ENCODE measurements around the gene FCAR.
"Not testable (repeated sequence)": the region's sequence is repeated elsewhere in the genome, so short reads cannot be mapped to it uniquely, and the experiment has no call there.

FCAR gene

DNA sequence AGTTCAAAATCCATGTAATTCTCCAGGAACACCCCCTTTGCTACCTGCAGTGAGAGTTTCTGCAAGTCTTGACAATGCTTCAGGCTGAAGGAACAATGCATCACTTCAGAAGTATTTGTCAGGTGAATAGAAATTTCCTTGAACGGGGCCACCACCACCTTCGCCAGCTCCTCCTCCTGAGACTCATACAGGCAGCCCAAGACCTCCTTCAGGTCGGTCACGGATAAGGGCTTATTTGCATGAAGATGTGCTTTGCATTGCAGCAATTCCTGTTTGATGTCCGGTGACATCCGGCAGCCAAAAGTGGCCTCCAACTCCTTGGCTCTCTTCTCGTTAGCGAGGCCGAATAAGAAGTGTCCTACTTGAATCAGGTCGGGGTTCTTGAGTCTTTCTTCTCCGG, 64.9 kb downstream of the FCAR start:
- Histone ChIP-seq H3K27ac (ENCODE audit: low read depth in 2 of 2, low read length in 2 of 2) (no peak overlapping the region), H3K27me3 (ENCODE audit: control insufficient read depth in 2 of 2, insufficient read depth in 2 of 2, low read length in 2 of 2) (no peaks in the 10 kb centered on the region), H3K9ac (ENCODE audit: low read depth in 1 of 2, low read length in 2 of 2) (no peak overlapping the region), H3K4me3 (ENCODE audit: low read length in 2 of 2) (no peak overlapping the region), H3K9me3 (ENCODE audit: control insufficient read depth in 2 of 2, low read length in 2 of 2) (no peaks in the 10 kb centered on the region), H3K36me3 (ENCODE audit: control insufficient read depth in 2 of 2, insufficient read depth in 2 of 2, low read length in 2 of 2) (no peaks in the 10 kb centered on the region), H3K4me1 (ENCODE audit: control insufficient read depth in 2 of 2, insufficient read depth in 2 of 2, low read length in 2 of 2) (no peaks in the 10 kb centered on the region)

DNA sequence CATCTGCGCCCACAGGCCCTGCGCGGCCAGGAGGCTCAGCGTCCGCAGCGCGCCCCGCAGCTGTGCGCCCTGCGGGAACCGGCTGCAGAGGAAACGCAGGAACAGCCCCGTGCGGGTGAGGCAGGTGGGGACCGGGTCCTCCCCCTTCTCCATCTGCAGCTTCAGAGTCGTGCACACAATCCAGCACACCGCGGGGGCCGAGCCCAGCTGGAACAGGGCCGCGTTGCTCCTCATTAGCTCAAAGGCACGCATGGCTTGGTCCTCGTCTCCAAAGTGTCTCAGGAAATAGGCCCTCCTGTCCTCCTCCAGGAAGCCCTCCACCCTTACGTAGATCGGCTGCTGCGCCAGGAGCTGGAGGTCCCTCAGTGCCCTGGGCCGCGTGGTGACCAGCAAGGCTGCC, 65.5 kb downstream of the FCAR start:
- not testable (repeated sequence) for H3K27ac ChIP-seq (ENCODE audit: low read depth in 2 of 2, low read length in 2 of 2); H3K4me1 ChIP-seq (ENCODE audit: control insufficient read depth in 2 of 2, insufficient read depth in 2 of 2, low read length in 2 of 2); H3K27me3 ChIP-seq (ENCODE audit: control insufficient read depth in 2 of 2, insufficient read depth in 2 of 2, low read length in 2 of 2); H3K36me3 ChIP-seq (ENCODE audit: control insufficient read depth in 2 of 2, insufficient read depth in 2 of 2, low read length in 2 of 2); H3K9ac ChIP-seq (ENCODE audit: low read depth in 1 of 2, low read length in 2 of 2); H3K4me3 ChIP-seq (ENCODE audit: low read length in 2 of 2); H3K9me3 ChIP-seq (ENCODE audit: control insufficient read depth in 2 of 2, low read length in 2 of 2)

All from mucosa of rectum (tissue), 2 donors.